Sigmoid colon (tissue), 7 donors: ENCODE measurements around the gene CTSE. TPM values are rescaled to one million over a fixed set of nuclear protein-coding genes. Genes with fewer than 3 reads are reported as not detected.

Source experiments
- DNase-seq: peaks from one replicate; pipeline ENCODE4 v3.0.0-alpha.2; 2019
- H3K27ac ChIP-seq, 4 donors: fragments of 200-600 bp; sonication (generic); one replicate each; pipeline ENCODE4 v1.5.1; 2016 to 2019; ENCODE audit warnings: mild to moderate bottlenecking in 1 of 4
- H3K27me3 ChIP-seq, 3 donors: fragments of 200-600 bp; sonication (generic); one replicate each; pipeline ENCODE4 v1.5.1; 2019; ENCODE audit warnings: mild to moderate bottlenecking in 1 of 3
- H3K36me3 ChIP-seq, 4 donors: fragments of 200-600 bp; sonication (generic); one replicate each; pipeline ENCODE4 v1.5.1; 2016 to 2019
- H3K4me1 ChIP-seq, 4 donors: fragments of 200-600 bp; sonication (generic); one replicate each; pipeline ENCODE4 v1.5.1; 2017 to 2019
- H3K4me3 ChIP-seq, 4 donors: fragments of 200-600 bp; sonication (generic); one replicate each; pipeline ENCODE4 v1.5.1; 2017 to 2019; ENCODE audit warnings: mild to moderate bottlenecking in 2 of 4, moderate library complexity in 1 of 4
- H3K9me3 ChIP-seq, 4 donors: fragments of 200-600 bp in 3 of 4; sonication (generic) in 3 of 4; one replicate each; pipeline versions ENCODE4 v1.5.1 to v1.6.1; 2013 to 2019
- CTCF ChIP-seq, 4 experiments: fragments of 450-650 bp in 3 of 4; fragments of 200-600 bp in 1 of 4; IDR thresholded peaks; one replicate each; pipeline ENCODE4 v1.5.1; 2016 to 2019; ENCODE audit warnings: antibody characterized with exemption in 4 of 4, mild to moderate bottlenecking in 3 of 4, moderate library complexity in 2 of 4
- EP300 ChIP-seq, 4 donors: sonication (generic); formaldehyde crosslinking; IDR thresholded peaks; one replicate each; pipeline ENCODE4 v1.6.1; 2017; ENCODE audit warnings: antibody characterized with exemption in 4 of 4
- POLR2A ChIP-seq, 2 donors: fragments of 450-650 bp; IDR thresholded peaks; one replicate each; pipeline ENCODE4 v1.6.1; 2016; ENCODE audit warnings: antibody characterized with exemption in 2 of 2, mild to moderate bottlenecking in 2 of 2, moderate library complexity in 2 of 2
- POLR2AphosphoS5 ChIP-seq, 4 donors: sonication (generic); formaldehyde crosslinking; IDR thresholded peaks; one replicate each; pipeline ENCODE4 v1.6.1; 2017; ENCODE audit warnings: antibody characterized with exemption in 4 of 4
- WGBS, 2 donors: extraction: QIAGEN DNeasy Blood & Tissue Kit; methylation state at CpG; one replicate each; pipeline ENCODE4 v1.1.7; 2013; 5-methylcytosine and 5-hydroxymethylcytosine counted together
- intact Hi-C: fragments of 100-400 bp; cut with DNase I; formaldehyde crosslinking; loops from one replicate; pipeline ENCODE4 v1.15.1; 2023
- polyA plus RNA-seq, 3 donors: library from polyadenylated mRNA; stranded (reverse); fragments of 200-250 nt; gene quantifications; one replicate each; pipeline ENCODE4 v1.2.3, GENCODE V29; 2013
- total RNA-seq, 4 donors: library from RNA; depleted of rRNA; stranded (reverse); fragments of >200 nt; gene quantifications; one replicate each; pipeline ENCODE4 v1.1.0, GENCODE V29; 2016
- donor health status: healthy with polysubstance abuse.
- donor health status: Bipolar disorder and iron deficiency.
- donor health status: healthy.

The CTSE gene
- total and polyA plus RNA-seq, 7 donors = 4.4 to 9.0 (median 8.6) TPM; not detected in 4

- no peak overlapping the region for H3K4me3 ChIP-seq
- no peak for DNase-seq
- H3K36me3 ChIP-seq = no peaks in the 10 kb centered on the region
- H3K4me1 ChIP-seq = no peaks in the 10 kb centered on the region
- H3K9me3 ChIP-seq = no peaks in the 10 kb centered on the region
- TF ChIP-seq POLR2AphosphoS5 (IDR thresholded peaks at IDR 0.05) (no peak), EP300 (IDR thresholded peaks at IDR 0.05) (no peak), CTCF (IDR thresholded peaks at IDR 0.05) (no peak), POLR2A (IDR thresholded peaks at IDR 0.05) (no peak)
- no peak overlapping the region for H3K27ac ChIP-seq
- H3K27me3 ChIP-seq = no peaks in the 10 kb centered on the region
- intact Hi-C loops = no loop called here
- WGBS, 2 donors = 81 to 82% methylated on average over 5 of the region's 5 CpGs
These were observed 13.6 kb downstream of the CTSE start for GRCh38 chr1:206010060-206010459.

GRCh38 chr1:206006946-206007345 lies 16.7 kb downstream of the CTSE start:
- DNase-seq = no peak
- no peak overlapping the region for H3K27ac ChIP-seq
- no peak for TF ChIP-seq POLR2A (IDR thresholded peaks at IDR 0.05)
- H3K4me1 ChIP-seq = peaks cover 0 to 21% (median 19%) of the 10 kb centered on the region in 4 donors
- intact Hi-C loops = no loop called here
- no peaks in the 10 kb centered on the region for H3K36me3 ChIP-seq
- no peak overlapping the region for H3K4me3 ChIP-seq
- no peaks in the 10 kb centered on the region for H3K9me3 ChIP-seq
- no peaks in the 10 kb centered on the region for H3K27me3 ChIP-seq
- 65 to 82% methylated on average over 4 of the region's 4 CpGs for WGBS, 2 donors

- H3K27me3 ChIP-seq = no peaks in the 10 kb centered on the region
- WGBS, 2 donors = 65 to 82% methylated on average over 8 of the region's 8 CpGs
These were observed 17.9 kb downstream of the CTSE start for GRCh38 chr1:206005778-206006180.

GRCh38 chr1:206005234-206005633 lies 18.5 kb downstream of the CTSE start:
- H3K27ac ChIP-seq = no peak overlapping the region
- DNase-seq = no peak
- H3K9me3 ChIP-seq = no peaks in the 10 kb centered on the region
- no peaks in the 10 kb centered on the region for H3K36me3 ChIP-seq
- TF ChIP-seq POLR2A (IDR thresholded peaks at IDR 0.05) = no peak
- no peak for TF ChIP-seq EP300 (IDR thresholded peaks at IDR 0.05)
- TF ChIP-seq CTCF (IDR thresholded peaks at IDR 0.05) = no peak
- no peaks in the 10 kb centered on the region for H3K27me3 ChIP-seq
- peaks cover 0 to 33% (median 32%) of the 10 kb centered on the region in 4 donors for H3K4me1 ChIP-seq
- intact Hi-C loops = no loop called here
- no peak overlapping the region for H3K4me3 ChIP-seq
- WGBS, 2 donors = 76 to 89% methylated on average over 7 of the region's 7 CpGs

More at GRCh38 chr1:206005778-206006180, 17.9 kb downstream of the CTSE start:
- intact Hi-C loops = no loop called here
- H3K9me3 ChIP-seq = no peaks in the 10 kb centered on the region
- no peak overlapping the region for H3K4me3 ChIP-seq
- no peak for DNase-seq
- no peaks in the 10 kb centered on the region for H3K36me3 ChIP-seq
- H3K27ac ChIP-seq = no peak overlapping the region
- H3K4me1 ChIP-seq = peaks cover 0 to 33% (median 29%) of the 10 kb centered on the region in 4 donors
- TF ChIP-seq POLR2AphosphoS5 (IDR thresholded peaks at IDR 0.05) (no peak), EP300 (IDR thresholded peaks at IDR 0.05) (no peak), CTCF (IDR thresholded peaks at IDR 0.05) (no peak), POLR2A (IDR thresholded peaks at IDR 0.05) (no peak)

GRCh38 chr1:206004826-206005225 lies 18.9 kb downstream of the CTSE start:
- Histone ChIP-seq H3K27me3 (no peaks in the 10 kb centered on the region), H3K27ac (no peak overlapping the region), H3K4me1 (peaks cover 0 to 33% (median 32%) of the 10 kb centered on the region in 4 donors), H3K36me3 (no peaks in the 10 kb centered on the region), H3K9me3 (no peaks in the 10 kb centered on the region), H3K4me3 (no peak overlapping the region)
- intact Hi-C loops = no loop called here
- WGBS, 2 donors = 76 to 82% methylated on average over 12 of the region's 12 CpGs
- DNase-seq = no peak
- TF ChIP-seq POLR2AphosphoS5 (IDR thresholded peaks at IDR 0.05) (no peak), CTCF (IDR thresholded peaks at IDR 0.05) (no peak), POLR2A (IDR thresholded peaks at IDR 0.05) (no peak), EP300 (IDR thresholded peaks at IDR 0.05) (no peak)
